DLD1 (cell line): ENCODE results near the gene CHST1.

Experiments used
- in situ Hi-C: cut with HindIII; loops from 2 replicates; pipeline ENCODE4 v1.10.0; 2017; ENCODE audit warnings: low sequenced_read_pairs

The CHST1 gene

DNA sequence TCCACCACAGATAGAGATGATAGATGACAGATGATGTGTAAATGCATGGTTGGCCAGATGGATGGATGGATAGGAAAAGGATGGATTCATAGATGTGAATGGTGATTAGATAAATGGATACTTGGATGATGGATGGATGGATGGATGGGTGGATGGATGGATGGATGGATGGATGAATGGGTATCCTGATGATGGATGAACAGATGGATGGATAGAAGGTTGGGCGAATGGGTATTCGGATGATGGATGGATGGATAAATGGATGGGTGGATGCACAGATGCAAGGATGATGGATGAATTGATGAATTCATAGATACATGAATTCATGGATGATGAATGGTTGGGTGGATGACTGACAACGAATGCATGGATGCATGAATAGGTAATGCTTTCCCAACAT lies 56.1 kb downstream of the CHST1 start:
- in situ Hi-C loops, result no loop called here

DNA sequence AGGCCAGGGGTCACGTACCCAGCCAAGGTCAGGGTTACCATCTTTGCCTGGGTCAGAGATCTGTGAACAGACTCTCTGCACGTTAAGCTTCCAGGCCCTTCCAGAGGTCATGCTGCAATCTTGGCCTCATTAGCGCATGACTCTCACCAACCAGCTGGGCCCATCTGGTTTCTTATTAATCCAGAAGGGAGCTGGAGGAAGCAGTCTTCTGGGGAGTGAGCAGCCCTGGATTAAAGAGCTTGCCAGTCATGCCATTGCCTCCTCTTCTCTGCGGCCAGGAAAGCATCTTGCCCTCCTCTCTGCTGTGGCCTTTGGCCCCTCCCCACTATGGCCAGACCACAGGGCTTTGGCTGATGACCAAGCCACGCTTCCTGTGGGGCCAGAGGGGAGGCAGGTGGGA lies 57.4 kb downstream of the CHST1 start:
- in situ Hi-C loops, result no loop called here

DNA sequence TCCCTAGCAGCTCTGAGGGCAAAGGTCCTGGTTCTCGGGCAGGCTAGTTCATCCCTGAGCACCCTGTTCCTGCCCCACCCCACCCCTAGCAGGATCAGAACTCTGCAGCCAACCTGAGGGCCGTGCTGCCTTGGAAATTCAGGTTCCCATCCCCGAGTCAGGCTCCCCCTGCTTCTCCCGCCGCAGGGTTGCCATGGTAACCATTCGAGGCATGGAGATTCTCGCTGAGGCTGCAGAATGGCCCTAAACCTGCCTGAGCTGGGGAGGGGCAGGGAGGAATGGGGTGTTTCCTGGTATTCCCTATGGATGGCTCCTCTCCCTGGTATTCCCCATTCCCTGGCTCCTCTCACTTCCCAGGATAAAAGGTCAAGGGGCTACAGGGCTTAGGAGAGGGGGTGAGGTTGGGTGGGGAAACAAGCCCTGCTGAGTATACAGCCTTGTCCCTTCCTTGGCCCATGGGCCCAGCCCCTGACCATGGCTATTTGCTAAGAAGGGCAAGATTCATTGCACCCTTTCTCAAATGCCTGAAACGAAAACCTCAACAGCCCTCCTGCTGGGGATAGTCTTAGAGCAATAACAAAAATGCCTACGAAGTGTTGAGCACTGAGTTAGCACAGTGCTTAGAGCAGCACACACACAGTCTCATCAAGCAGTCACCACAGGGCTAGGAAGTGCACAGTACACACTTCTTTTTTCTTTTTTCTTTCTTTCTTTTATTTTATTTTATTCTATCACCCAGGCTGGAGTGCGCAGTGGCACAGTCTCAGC lies 58.7 kb downstream of the CHST1 start:
- in situ Hi-C loops, result no loop called here

DNA sequence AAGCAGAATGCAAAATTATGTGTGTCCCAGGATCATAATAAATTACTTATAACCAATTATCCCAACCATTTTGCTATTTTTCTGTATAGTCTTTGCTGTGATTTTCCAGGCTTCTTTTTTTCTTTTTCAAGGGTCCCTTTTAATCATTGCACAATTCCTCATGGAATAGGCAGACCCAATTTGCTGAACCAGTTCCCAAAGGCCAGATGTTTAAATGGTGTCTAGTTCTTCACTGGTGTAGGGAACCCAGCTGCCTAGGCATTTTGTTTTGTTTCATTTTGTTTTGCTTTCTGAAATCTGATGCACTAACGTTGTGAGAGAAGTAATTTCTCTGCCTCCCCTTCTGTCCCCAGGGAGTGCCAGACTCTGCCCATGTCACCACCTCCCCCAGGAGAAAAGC lies 60.4 kb downstream of the CHST1 start:
- in situ Hi-C loops, result no loop called here

DNA sequence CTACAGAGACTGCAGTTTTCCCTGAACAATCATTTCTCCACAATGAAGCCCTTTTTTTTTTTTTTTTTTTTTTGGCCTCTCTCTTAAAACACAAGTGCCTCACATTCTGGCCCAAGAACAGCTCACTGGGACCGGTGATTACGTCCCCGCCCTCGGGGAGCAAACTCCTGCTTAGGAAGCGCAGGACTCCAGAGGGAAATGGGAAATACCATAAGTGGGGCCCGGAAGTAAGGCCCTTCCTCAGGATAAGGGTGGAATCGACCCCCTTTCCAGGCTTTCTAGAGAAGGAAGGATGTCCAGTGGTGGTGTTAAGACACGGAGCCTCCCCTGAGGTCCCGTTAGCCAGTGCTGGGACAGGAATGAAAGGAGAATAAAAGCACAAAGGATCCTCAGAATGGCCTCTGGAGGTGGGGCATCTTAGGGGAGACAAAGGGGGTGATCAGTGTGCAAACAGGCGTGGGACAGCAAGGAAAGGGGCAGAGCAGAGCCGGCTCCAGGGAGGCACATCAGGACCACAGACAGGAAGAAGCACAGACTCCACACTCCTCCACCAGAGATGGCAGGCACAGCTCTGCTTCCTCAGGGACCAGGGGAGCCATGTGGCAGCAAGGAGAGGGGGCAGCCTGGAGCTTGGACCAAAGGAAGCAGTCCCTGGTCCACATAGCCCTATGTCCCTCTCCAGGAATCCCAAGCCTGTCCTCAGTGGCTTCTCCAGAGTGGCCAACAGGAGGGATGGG lies 61.3 kb downstream of the CHST1 start:
- in situ Hi-C loops, result no loop called here

DNA sequence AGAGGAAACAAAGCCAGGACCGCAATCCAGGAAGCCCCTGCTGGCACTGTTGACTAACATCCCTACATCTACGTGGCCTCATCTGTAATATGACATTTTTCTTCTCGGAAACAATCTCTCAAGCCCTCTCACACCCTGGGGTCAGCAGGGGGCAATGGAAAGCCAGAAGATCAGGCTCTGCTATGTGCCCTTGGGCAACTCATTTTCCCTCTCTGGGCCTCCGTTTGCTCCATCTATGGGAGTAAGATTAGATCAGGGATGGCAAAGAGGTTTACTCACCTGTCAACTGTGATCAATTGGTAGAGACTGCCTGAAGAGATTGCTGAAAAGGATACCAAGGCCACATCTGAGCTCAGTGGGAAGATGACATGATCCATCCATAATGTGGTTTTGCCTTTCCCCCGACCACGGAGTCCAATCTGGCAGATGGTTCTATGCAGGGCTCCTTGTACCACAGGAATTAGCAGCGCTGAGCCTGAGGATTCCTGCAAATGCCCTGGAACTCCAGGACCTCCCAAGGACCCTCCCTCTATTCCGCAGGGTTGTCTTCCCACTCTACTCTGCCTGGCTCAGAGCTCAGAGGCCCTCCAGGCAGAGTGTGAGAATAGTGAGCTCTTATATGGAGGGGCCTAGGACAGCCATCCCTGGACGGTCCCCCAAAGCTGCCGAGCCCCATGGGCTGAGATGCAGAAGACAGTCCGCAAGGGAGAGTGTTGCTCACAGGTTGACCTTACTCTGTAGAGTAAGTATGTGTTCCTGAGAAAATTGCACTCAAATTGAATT lies 66.1 kb downstream of the CHST1 start:
- in situ Hi-C loops, result no loop called here
